CD4-positive, alpha-beta memory T cell (primary cell): ENCODE measurements around the gene YBX3. TPM values are rescaled to one million over a fixed set of nuclear protein-coding genes. Genes with fewer than 3 reads are reported as not detected.
A peak's percentile ranks its signal among the peaks of the same experiment; 100 is the strongest.

Experiments used
- CTCF ChIA-PET: fragments of 350-600 bp; sonication (Branson Sonifier 250); formaldehyde crosslinking; loops from one replicate; lab custom pipeline; 2021; ENCODE audit warnings: inconsistent platforms; ENCODE audit not compliant: partially characterized antibody; lab: Charles Lee
- POLR2A ChIA-PET: fragments of 350-600 bp; sonication (Branson Sonifier 250); formaldehyde crosslinking; loops from one replicate; lab custom pipeline; 2021; ENCODE audit not compliant: partially characterized antibody; lab: Charles Lee
- DNase-seq, 5 donors: peaks; one replicate each; pipeline versions ENCODE4 v3.0.0 to v3.0.0-alpha.2; 2020 to 2022; ENCODE audit warnings: mixed read lengths in 1 of 5
- H3K27ac ChIP-seq: one replicate; pipeline ENCODE4 v1.7.0; 2013; ENCODE audit warnings: low read depth, low read length
- H3K27me3 ChIP-seq: 2 replicates; pipeline ENCODE4 v1.7.0; 2013; ENCODE audit warnings: mild to moderate bottlenecking, low read length, moderate library complexity; ENCODE audit not compliant: insufficient read depth
- H3K36me3 ChIP-seq: 2 replicates; pipeline ENCODE4 v1.7.0; 2013; ENCODE audit warnings: mild to moderate bottlenecking, low read length, moderate library complexity; ENCODE audit not compliant: insufficient read depth
- H3K4me1 ChIP-seq: 2 replicates; pipeline ENCODE4 v1.7.0; 2013; ENCODE audit warnings: mild to moderate bottlenecking, low read length, moderate library complexity; ENCODE audit not compliant: insufficient read depth
- H3K4me3 ChIP-seq, 2 donors: one replicate each; pipeline ENCODE4 v1.7.0; 2013; ENCODE audit warnings: low read length in 2 of 2, mild to moderate bottlenecking in 1 of 2
- H3K9me3 ChIP-seq, 2 donors: one replicate each; pipeline ENCODE4 v1.7.0; 2013; ENCODE audit warnings: low read length in 2 of 2, control low read depth in 1 of 2; ENCODE audit not compliant: control insufficient read depth in 1 of 2
- H3K27ac Mint-ChIP-seq, 7 donors: one replicate each; pipeline ENCODE4 v1.8.0; 2020 to 2021; ENCODE audit warnings: mixed read lengths in 7 of 7, mild to moderate bottlenecking in 6 of 7, inconsistent platforms in 3 of 7, moderate library complexity in 3 of 7
- H3K27me3 Mint-ChIP-seq, 2 donors: one replicate each; pipeline ENCODE4 v1.8.0; 2020 to 2021; ENCODE audit warnings: mixed read lengths in 2 of 2
- H3K36me3 Mint-ChIP-seq, 2 donors: one replicate each; pipeline ENCODE4 v1.8.0; 2020 to 2021; ENCODE audit warnings: mixed read lengths in 2 of 2, inconsistent platforms in 1 of 2, mild to moderate bottlenecking in 1 of 2
- H3K4me1 Mint-ChIP-seq, 4 donors: one replicate each; pipeline ENCODE4 v1.8.0; 2020 to 2021; ENCODE audit warnings: mixed read lengths in 4 of 4, mild to moderate bottlenecking in 1 of 4
- H3K4me3 Mint-ChIP-seq, 8 donors: one replicate each; pipeline ENCODE4 v1.8.0; 2020 to 2021; ENCODE audit warnings: mixed read lengths in 8 of 8, mild to moderate bottlenecking in 7 of 8, moderate library complexity in 6 of 8, inconsistent platforms in 3 of 8
- H3K9me3 Mint-ChIP-seq, 8 donors: one replicate each; pipeline ENCODE4 v1.8.0; 2020 to 2021; ENCODE audit warnings: mixed read lengths in 8 of 8, mild to moderate bottlenecking in 5 of 8, inconsistent platforms in 3 of 8, moderate library complexity in 1 of 8
- intact Hi-C: fragments of 100-400 bp; cut with micrococcal nuclease; formaldehyde crosslinking; loops from one replicate; pipeline ENCODE4 v1.15.1; 2023
- polyA plus RNA-seq, 2 donors: library from polyadenylated mRNA; unstranded; fragments of 300-500 nt; fragmentation: Illumina TruSeq; gene quantifications; one replicate each; pipeline ENCODE4 v1.2.3, GENCODE V29; 2021
- total RNA-seq, 2 experiments: library from RNA; stranded (reverse); gene quantifications; one replicate each; pipeline ENCODE4 v1.2.3, GENCODE V29; 2021

Gene YBX3
- total and polyA plus RNA-seq, 4 experiments from 2014 or later, result 1.7 to 5.1 (median 2.6) TPM

DNA sequence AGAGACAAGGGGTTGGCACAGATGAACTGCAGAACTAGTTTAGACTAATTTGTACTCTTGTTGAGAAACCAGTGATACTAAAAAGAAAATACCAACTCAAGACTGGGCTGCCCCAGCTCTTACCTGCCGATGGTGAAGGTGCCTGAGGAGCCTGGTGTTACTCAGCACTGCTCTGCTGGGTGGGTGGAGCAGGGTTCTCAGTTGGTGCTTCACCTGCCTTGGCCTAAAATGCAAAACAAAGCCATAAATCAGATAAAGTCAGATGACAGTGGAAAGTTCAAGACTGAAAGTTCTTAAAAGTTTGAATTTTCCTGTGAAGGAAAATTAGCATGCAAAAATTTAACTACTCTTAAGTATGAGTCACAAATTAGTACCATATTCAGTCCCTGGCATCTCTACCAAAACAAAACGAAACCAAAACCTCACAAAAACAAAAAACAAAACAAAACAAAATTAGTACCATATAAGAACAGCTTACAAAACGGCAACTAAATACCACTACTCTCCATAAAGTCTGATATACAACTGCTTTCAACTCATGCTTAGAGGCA lies 21.9 kb downstream of the YBX3 start:
- no peaks in the 10 kb centered on the region for H3K36me3 Mint-ChIP-seq
- no peak for DNase-seq
- CTCF ChIA-PET, result no interaction called here
- H3K27me3 Mint-ChIP-seq, result no peaks in the 10 kb centered on the region
- Histone ChIP-seq H3K9me3 (no peaks in the 10 kb centered on the region), H3K27ac (no peak overlapping the region), H3K4me3 (no peak overlapping the region), H3K36me3 (no peaks in the 10 kb centered on the region), H3K27me3 (no peaks in the 10 kb centered on the region), H3K4me1 (no peaks in the 10 kb centered on the region)
- peaks cover 9 to 16% (median 12%) of the 10 kb centered on the region in 4 donors for H3K4me1 Mint-ChIP-seq
- no peaks in the 10 kb centered on the region for H3K9me3 Mint-ChIP-seq
- peak overlapping the region; percentile 0 to 87 (median 66) for H3K27ac Mint-ChIP-seq
- intact Hi-C loops, result no loop called here
- peak overlapping the region in 7 of 8 donors; percentile 29 to 79 (median 71) for H3K4me3 Mint-ChIP-seq
- POLR2A ChIA-PET, result no interaction called here

DNA sequence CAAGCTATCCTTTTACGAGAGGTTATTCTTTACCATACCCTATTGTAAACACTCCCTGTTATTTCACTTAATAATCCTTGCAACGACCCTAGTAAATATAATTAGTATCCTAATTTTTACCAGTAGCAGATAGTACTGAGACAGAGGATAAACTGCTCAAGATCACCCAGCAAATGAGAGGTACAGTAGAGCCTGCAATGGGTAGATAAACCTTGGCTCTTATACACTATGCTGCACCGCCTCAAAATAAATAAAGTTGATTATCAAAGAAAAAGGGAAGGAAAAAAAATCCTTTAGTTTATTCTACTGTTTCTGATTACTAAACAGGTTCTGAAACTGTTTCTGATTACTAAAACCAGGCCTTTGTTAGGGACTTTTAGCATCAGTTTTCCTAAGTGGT lies 22.5 kb downstream of the YBX3 start:
- Mint-ChIP-seq H3K4me3 (peak overlapping the region in 1 of 8 donors; percentile 79), H3K9me3 (no peaks in the 10 kb centered on the region), H3K36me3 (no peaks in the 10 kb centered on the region), H3K27me3 (no peaks in the 10 kb centered on the region), H3K4me1 (peaks cover 9 to 16% (median 12%) of the 10 kb centered on the region in 4 donors), H3K27ac (peak overlapping the region in 2 of 7 donors; percentile 17 to 43)
- no peaks in the 10 kb centered on the region for H3K27me3 ChIP-seq
- no peaks in the 10 kb centered on the region for H3K36me3 ChIP-seq
- H3K4me1 ChIP-seq, result no peaks in the 10 kb centered on the region
- intact Hi-C loops, result no loop called here
- ChIA-PET CTCF (interaction anchor here (1.4 kb wide), 1 partner anchor 11 kb away, joined by 3 read pairs; no protein-coding TSS in a partner anchor), POLR2A (no interaction called here)
- no peaks in the 10 kb centered on the region for H3K9me3 ChIP-seq
- DNase-seq, result no peak
- no peak overlapping the region for H3K4me3 ChIP-seq
- no peak overlapping the region for H3K27ac ChIP-seq

DNA sequence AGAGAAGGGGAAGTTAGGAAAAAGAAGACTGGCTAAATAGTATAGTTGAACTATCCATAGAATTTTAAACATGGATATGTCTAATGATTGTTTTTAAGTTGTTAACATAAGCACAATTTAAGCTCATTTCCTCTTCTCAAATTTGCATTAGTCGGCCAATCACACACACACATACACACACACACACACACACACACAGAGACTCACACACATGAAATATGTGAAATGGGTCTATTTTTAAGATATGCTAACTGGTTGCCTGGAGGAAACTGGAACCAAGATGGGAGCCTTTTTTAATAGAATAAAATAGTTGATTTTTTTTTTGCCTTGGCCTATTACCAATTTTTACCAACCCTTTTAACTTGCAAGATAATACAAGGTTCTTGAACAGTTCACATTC lies 25.3 kb downstream of the YBX3 start:
- CTCF ChIA-PET, result no interaction called here
- Mint-ChIP-seq H3K27ac (no peak overlapping the region), H3K4me3 (no peak overlapping the region), H3K36me3 (no peaks in the 10 kb centered on the region), H3K4me1 (peaks cover 9 to 16% (median 12%) of the 10 kb centered on the region in 4 donors), H3K9me3 (no peaks in the 10 kb centered on the region), H3K27me3 (no peaks in the 10 kb centered on the region)
- DNase-seq, result no peak
- H3K27ac ChIP-seq, result no peak overlapping the region
- POLR2A ChIA-PET, result no interaction called here
- intact Hi-C loops, result no loop called here
- no peaks in the 10 kb centered on the region for H3K4me1 ChIP-seq
- H3K9me3 ChIP-seq, result no peaks in the 10 kb centered on the region
- no peak overlapping the region for H3K4me3 ChIP-seq
- no peaks in the 10 kb centered on the region for H3K36me3 ChIP-seq
- H3K27me3 ChIP-seq, result no peaks in the 10 kb centered on the region

DNA sequence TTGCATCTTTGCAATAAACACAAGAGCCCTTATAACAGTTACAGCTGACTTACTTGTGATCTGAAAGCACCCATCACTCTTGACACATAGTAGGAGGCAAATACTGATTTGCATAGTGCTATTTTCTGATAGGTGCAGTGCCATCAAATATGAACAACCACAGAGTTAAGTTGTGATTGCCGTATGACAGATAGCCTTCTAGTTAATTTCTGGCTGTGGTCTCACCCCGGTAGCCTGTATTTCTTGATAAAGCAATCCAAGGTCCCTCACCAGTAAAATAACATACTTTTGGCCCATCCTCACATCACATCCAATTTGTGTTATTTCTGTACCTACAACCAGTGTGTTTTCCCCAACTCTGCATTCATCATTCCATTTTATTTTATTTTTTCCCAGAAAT lies 26.0 kb downstream of the YBX3 start:
- POLR2A ChIA-PET, result no interaction called here
- Histone ChIP-seq H3K4me3 (no peak overlapping the region), H3K4me1 (no peaks in the 10 kb centered on the region), H3K27me3 (no peaks in the 10 kb centered on the region), H3K27ac (no peak overlapping the region), H3K9me3 (no peaks in the 10 kb centered on the region), H3K36me3 (no peaks in the 10 kb centered on the region)
- no peaks in the 10 kb centered on the region for H3K9me3 Mint-ChIP-seq
- no peak for DNase-seq
- no peak overlapping the region for H3K27ac Mint-ChIP-seq
- intact Hi-C loops, result no loop called here
- no peaks in the 10 kb centered on the region for H3K27me3 Mint-ChIP-seq
- H3K4me1 Mint-ChIP-seq, result peaks cover 9 to 16% (median 12%) of the 10 kb centered on the region in 4 donors
- CTCF ChIA-PET, result no interaction called here
- H3K4me3 Mint-ChIP-seq, result no peak overlapping the region
- no peaks in the 10 kb centered on the region for H3K36me3 Mint-ChIP-seq

DNA sequence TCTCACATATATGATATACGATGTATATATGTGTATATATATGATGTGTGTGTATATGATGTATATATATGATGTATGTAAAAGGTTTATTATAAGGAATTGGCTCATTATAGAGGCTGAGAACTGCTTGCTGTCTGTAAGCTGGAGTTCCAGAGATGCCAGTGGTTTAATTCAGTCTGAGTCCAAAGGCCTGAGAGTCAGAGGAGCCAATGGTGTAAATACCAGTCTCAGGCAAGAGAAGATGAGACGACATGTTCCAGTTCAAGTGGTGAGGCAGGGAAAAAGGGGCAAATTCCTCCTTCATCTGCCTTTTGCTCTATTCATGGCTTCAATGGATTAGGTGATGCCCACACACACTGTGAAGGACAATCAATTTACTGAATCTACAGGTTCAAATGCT lies 32.2 kb downstream of the YBX3 start:
- Histone ChIP-seq H3K27me3 (no peaks in the 10 kb centered on the region), H3K27ac (no peak overlapping the region), H3K9me3 (no peaks in the 10 kb centered on the region), H3K4me1 (no peaks in the 10 kb centered on the region), H3K36me3 (no peaks in the 10 kb centered on the region), H3K4me3 (no peak overlapping the region)
- Mint-ChIP-seq H3K4me1 (no peaks in the 10 kb centered on the region), H3K4me3 (no peak overlapping the region), H3K9me3 (peaks cover 0 to 8% (median 3%) of the 10 kb centered on the region in 8 donors), H3K27me3 (peaks cover 6 to 7% of the 10 kb centered on the region in 2 donors), H3K36me3 (no peaks in the 10 kb centered on the region), H3K27ac (no peak overlapping the region)
- CTCF ChIA-PET, result no interaction called here
- intact Hi-C loops, result no loop called here
- DNase-seq, result no peak
- POLR2A ChIA-PET, result no interaction called here

DNA sequence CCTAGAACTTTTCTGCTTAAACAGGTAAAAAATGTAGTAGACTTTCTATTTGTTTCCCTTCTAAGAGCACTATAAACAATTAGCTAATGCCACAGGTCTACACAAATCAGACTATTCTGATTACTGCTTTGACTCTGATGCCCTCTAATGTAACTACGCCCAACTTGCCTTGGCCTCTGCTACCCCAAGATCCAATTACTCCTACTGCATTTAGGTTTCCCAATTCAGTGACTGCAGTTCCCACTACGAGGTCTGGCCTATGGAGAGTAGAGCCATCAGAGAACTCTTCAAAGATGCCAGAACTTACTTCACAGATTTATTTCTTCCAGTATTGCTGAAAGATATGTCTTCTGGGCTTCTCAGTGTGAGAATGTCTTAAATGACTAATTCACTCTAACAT lies 34.0 kb downstream of the YBX3 start:
- H3K27ac Mint-ChIP-seq, result no peak overlapping the region
- Histone ChIP-seq H3K36me3 (no peaks in the 10 kb centered on the region), H3K27ac (no peak overlapping the region), H3K9me3 (no peaks in the 10 kb centered on the region), H3K4me3 (no peak overlapping the region), H3K27me3 (no peaks in the 10 kb centered on the region), H3K4me1 (no peaks in the 10 kb centered on the region)
- no peak overlapping the region for H3K4me3 Mint-ChIP-seq
- H3K27me3 Mint-ChIP-seq, result peaks cover 10 to 15% of the 10 kb centered on the region in 2 donors
- no peak for DNase-seq
- no peaks in the 10 kb centered on the region for H3K4me1 Mint-ChIP-seq
- intact Hi-C loops, result no loop called here
- ChIA-PET CTCF (interaction anchor here (1.1 kb wide), 1 partner anchor 11 kb away, joined by 3 read pairs; no protein-coding TSS in a partner anchor), POLR2A (no interaction called here)
- H3K9me3 Mint-ChIP-seq, result peaks cover 0 to 8% (median 3%) of the 10 kb centered on the region in 8 donors
- H3K36me3 Mint-ChIP-seq, result no peaks in the 10 kb centered on the region

DNA sequence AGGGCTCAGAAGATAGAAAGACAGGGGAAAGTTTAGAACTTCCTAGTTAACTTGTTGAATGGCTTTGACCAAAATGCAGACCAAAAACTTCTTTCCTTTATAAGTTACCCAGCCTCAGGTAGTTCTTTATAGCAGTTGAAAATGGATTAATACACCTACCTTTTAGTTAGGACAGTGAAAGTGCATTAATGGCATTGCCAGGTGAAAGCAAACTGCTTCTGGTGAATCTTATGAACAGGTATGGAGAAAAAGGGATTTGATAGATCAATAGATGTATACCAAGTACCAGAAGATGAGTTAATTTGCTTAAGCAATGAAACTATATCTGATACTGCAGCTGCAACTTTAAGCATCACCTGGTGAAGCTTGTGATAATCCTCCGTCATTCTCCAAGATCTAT lies 35.1 kb downstream of the YBX3 start:
- no peak overlapping the region for H3K27ac Mint-ChIP-seq
- peaks cover 10 to 15% of the 10 kb centered on the region in 2 donors for H3K27me3 Mint-ChIP-seq
- no peaks in the 10 kb centered on the region for H3K4me1 Mint-ChIP-seq
- DNase-seq, result no peak
- H3K27me3 ChIP-seq, result no peaks in the 10 kb centered on the region
- no peaks in the 10 kb centered on the region for H3K36me3 ChIP-seq
- no peak overlapping the region for H3K4me3 ChIP-seq
- H3K9me3 ChIP-seq, result no peaks in the 10 kb centered on the region
- CTCF ChIA-PET, result no interaction called here
- no peak overlapping the region for H3K4me3 Mint-ChIP-seq
- H3K27ac ChIP-seq, result no peak overlapping the region
- intact Hi-C loops, result no loop called here
- POLR2A ChIA-PET, result no interaction called here
- peaks cover 0 to 8% (median 3%) of the 10 kb centered on the region in 8 donors for H3K9me3 Mint-ChIP-seq
- no peaks in the 10 kb centered on the region for H3K36me3 Mint-ChIP-seq
- H3K4me1 ChIP-seq, result no peaks in the 10 kb centered on the region
